OCI-LY7 (cell line): ENCODE data around the gene ZNF438. TPM values are rescaled to one million over a fixed set of nuclear protein-coding genes. Genes with fewer than 3 reads are reported as not detected.

ENCODE experiments used
- BruUV-seq: library from RNA; stranded (reverse); fragments of 400-500 nt; replicated peaks from 2 replicates; lab custom pipeline; 2021; lab: Mats Ljungman, UMichigan
- CTCF ChIA-PET: fragments of 300-600 bp; sonication (Branson Sonifier 250); formaldehyde crosslinking; loops from one replicate; lab custom pipeline; 2022; ENCODE audit warnings: antibody characterized with exemption; ENCODE audit not compliant: unreplicated experiment; lab: Charles Lee
- POLR2A ChIA-PET: fragments of 300-600 bp; sonication (Branson Sonifier 250); formaldehyde crosslinking; loops from one replicate; lab custom pipeline; 2022; ENCODE audit warnings: antibody characterized with exemption; lab: Charles Lee
- DNase-seq: peaks from one replicate; pipeline ENCODE4 v3.0.0-alpha.2; 2015; ENCODE audit warnings: low spot score
- H2AFZ ChIP-seq: fragments of 200-600 bp; sonication (generic), shearing (Covaris generic); 2 replicates; pipeline ENCODE4 v1.6.1; 2014; ENCODE audit warnings: mild to moderate bottlenecking, antibody characterized with exemption, low read length, moderate library complexity
- H3K27ac ChIP-seq: fragments of 200-600 bp; sonication (generic); 2 replicates; pipeline ENCODE4 v1.5.1; 2014; ENCODE audit warnings: mixed run types, low read depth, mild to moderate bottlenecking, moderate library complexity, low read length, inconsistent platforms; ENCODE audit not compliant: poor library complexity, severe bottlenecking
- H3K36me3 ChIP-seq: fragments of 200-600 bp; sonication (generic); 2 replicates; pipeline ENCODE4 v1.6.1; 2014; ENCODE audit warnings: mild to moderate bottlenecking, antibody characterized with exemption, low read length, moderate library complexity, mixed read lengths; ENCODE audit not compliant: insufficient read depth
- H3K4me1 ChIP-seq: fragments of 200-600 bp; sonication (generic); 2 replicates; pipeline ENCODE4 v1.5.1; 2014; ENCODE audit warnings: mild to moderate bottlenecking, low read length; ENCODE audit not compliant: insufficient read depth, poor library complexity, severe bottlenecking
- H3K4me2 ChIP-seq: fragments of 200-600 bp; sonication (generic); 2 replicates; pipeline ENCODE4 v1.6.1; 2014; ENCODE audit warnings: mild to moderate bottlenecking, low read length
- H3K4me3 ChIP-seq: fragments of 200-600 bp; sonication (generic); 2 replicates; pipeline ENCODE4 v1.5.1; 2014; ENCODE audit warnings: mild to moderate bottlenecking, low read depth, low read length; ENCODE audit not compliant: poor library complexity, severe bottlenecking
- H3K79me2 ChIP-seq: fragments of 200-600 bp; sonication (generic); 2 replicates; pipeline ENCODE4 v1.6.1; 2016; ENCODE audit warnings: low read depth, mild to moderate bottlenecking, low read length, moderate library complexity, mixed read lengths; ENCODE audit not compliant: insufficient read depth
- H3K9me2 ChIP-seq: fragments of 200-600 bp; sonication (generic); 2 replicates; pipeline ENCODE4 v1.6.1; 2016; ENCODE audit warnings: mild to moderate bottlenecking, low read length, mixed read lengths; ENCODE audit not compliant: insufficient read depth
- H3K9me3 ChIP-seq: fragments of 200-600 bp; sonication (generic); 2 replicates; pipeline ENCODE4 v1.6.1; 2014; ENCODE audit warnings: mild to moderate bottlenecking, mixed run types, low read length, mixed read lengths
- H4K20me1 ChIP-seq: fragments of 200-600 bp; sonication (generic); 2 replicates; pipeline ENCODE4 v1.6.1; 2014; ENCODE audit warnings: mild to moderate bottlenecking, antibody characterized with exemption, low read length, moderate library complexity, mixed read lengths; ENCODE audit not compliant: insufficient read depth
- CTCF ChIP-seq: fragments of 200-600 bp; sonication (generic); conservative IDR thresholded peaks from 2 replicates; pipeline ENCODE4 v1.5.1; 2014; ENCODE audit warnings: mild to moderate bottlenecking, antibody characterized with exemption, low read length, moderate library complexity, mixed read lengths
- EZH2phosphoT487 ChIP-seq: fragments of 200-600 bp; sonication (generic); IDR thresholded peaks from 2 replicates; pipeline ENCODE4 v1.6.1; 2018; ENCODE audit warnings: low read depth, borderline replicate concordance, mild to moderate bottlenecking, mixed run types, antibody characterized with exemption, low read length, moderate library complexity, mixed read lengths
- intact Hi-C: fragments of 100-400 bp; cut with micrococcal nuclease; formaldehyde crosslinking; loops from one replicate; pipeline ENCODE4 v1.10.0; 2022; ENCODE audit not compliant: unreplicated experiment
- total RNA-seq, 2 experiments: library from RNA; depleted of rRNA in 1 of 2; stranded (reverse); fragments of >200 nt in 1 of 2; shearing (Covaris generic) in 1 of 2; gene quantifications; 2 replicates each; pipeline ENCODE4 v1.2.3, GENCODE V29; 2014 to 2022

ZNF438 gene
- total RNA-seq, 2 experiments from 2014 or later, result 2.0 to 2.5 TPM

GRCh38 chr10:30858499-30858898 lies 173.2 kb downstream of the ZNF438 start:
- H3K4me3 ChIP-seq, result no peak overlapping the region
- no peaks in the 10 kb centered on the region for H3K9me2 ChIP-seq
- ChIA-PET POLR2A (interaction anchor here (0.6 to 1.1 kb wide), 3 partner anchors 11 to 23 kb away, joined by 3 to 9 read pairs (median 4); no protein-coding TSS in a partner anchor), CTCF (no interaction called here)
- no peak for DNase-seq
- no peaks in the 10 kb centered on the region for H3K9me3 ChIP-seq
- H3K36me3 ChIP-seq, result no peaks in the 10 kb centered on the region
- H3K4me2 ChIP-seq, result no peak overlapping the region
- BruUV-seq, result no TSS peak
- no peaks in the 10 kb centered on the region for H3K4me1 ChIP-seq
- intact Hi-C loops, result no loop called here
- no peak overlapping the region for H3K27ac ChIP-seq
- no peaks in the 10 kb centered on the region for H3K79me2 ChIP-seq
- H2AFZ ChIP-seq, result no peak overlapping the region
- TF ChIP-seq CTCF (no peak), EZH2phosphoT487 (no peak)
- no peaks in the 10 kb centered on the region for H4K20me1 ChIP-seq

DNA sequence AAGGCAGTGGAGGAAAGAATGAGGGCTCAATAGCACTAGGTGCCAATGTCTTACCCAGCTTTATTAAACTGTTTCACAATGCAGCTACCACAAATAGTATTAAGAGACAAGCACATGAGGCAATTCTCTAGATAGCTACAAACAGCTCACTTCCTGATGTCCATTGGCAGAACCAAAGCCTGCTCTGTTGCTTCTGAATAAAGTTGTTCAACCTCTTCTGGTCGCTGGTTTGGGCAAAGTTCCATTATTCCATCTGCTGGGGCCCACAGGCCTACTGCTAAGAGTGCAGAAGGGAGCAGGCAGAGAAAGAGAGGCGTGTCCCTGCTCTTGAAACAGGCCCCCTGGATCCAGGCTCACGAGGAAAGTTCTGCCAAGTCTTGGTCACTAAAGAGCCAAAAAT lies 173.9 kb downstream of the ZNF438 start:
- DNase-seq, result no peak
- no peak overlapping the region for H3K27ac ChIP-seq
- no peaks in the 10 kb centered on the region for H3K4me1 ChIP-seq
- no peaks in the 10 kb centered on the region for H4K20me1 ChIP-seq
- H3K4me2 ChIP-seq, result no peak overlapping the region
- H3K4me3 ChIP-seq, result no peak overlapping the region
- no peaks in the 10 kb centered on the region for H3K79me2 ChIP-seq
- POLR2A ChIA-PET, result interaction anchor here (0.6 kb wide), 1 partner anchor 22 kb away, joined by 9 read pairs; no protein-coding TSS in a partner anchor
- no peaks in the 10 kb centered on the region for H3K9me3 ChIP-seq
- intact Hi-C loops, result no loop called here
- H3K36me3 ChIP-seq, result no peaks in the 10 kb centered on the region
- TF ChIP-seq EZH2phosphoT487, result no peak
- no peak for TF ChIP-seq CTCF
- no TSS peak for BruUV-seq
- CTCF ChIA-PET, result no interaction called here
- H2AFZ ChIP-seq, result no peak overlapping the region
- no peaks in the 10 kb centered on the region for H3K9me2 ChIP-seq

GRCh38 chr10:30855131-30855530 lies 176.5 kb downstream of the ZNF438 start:
- TF ChIP-seq CTCF (no peak), EZH2phosphoT487 (no peak)
- CTCF ChIA-PET, result no interaction called here

More at GRCh38 chr10:30855131-30855530, 176.5 kb downstream of the ZNF438 start:
- POLR2A ChIA-PET, result interaction anchor here (0.6 to 1.1 kb wide), 2 partner anchors 34 to 180 kb away, joined by 3 to 4 read pairs; no protein-coding TSS in a partner anchor
- no peaks in the 10 kb centered on the region for H3K9me3 ChIP-seq
- BruUV-seq, result no TSS peak
- intact Hi-C loops, result no loop called here
- H4K20me1 ChIP-seq, result no peaks in the 10 kb centered on the region
- H2AFZ ChIP-seq, result no peak overlapping the region
- no peaks in the 10 kb centered on the region for H3K79me2 ChIP-seq
- H3K36me3 ChIP-seq, result no peaks in the 10 kb centered on the region
- no peak overlapping the region for H3K4me2 ChIP-seq
- DNase-seq, result no peak
- H3K4me3 ChIP-seq, result no peak overlapping the region
- H3K4me1 ChIP-seq, result no peaks in the 10 kb centered on the region
- H3K27ac ChIP-seq, result no peak overlapping the region
- no peaks in the 10 kb centered on the region for H3K9me2 ChIP-seq
